ENCODE measurements around the gene MTX1. TPM values are rescaled to one million over a fixed set of nuclear protein-coding genes. Genes with fewer than 3 reads are reported as not detected.
A peak's percentile ranks its signal among the peaks of the same experiment; 100 is the strongest.

MTX1 gene
- total and polyA plus RNA-seq, 9 donors, result 15.6 to 35.4 (median 27.7) TPM

DNA sequence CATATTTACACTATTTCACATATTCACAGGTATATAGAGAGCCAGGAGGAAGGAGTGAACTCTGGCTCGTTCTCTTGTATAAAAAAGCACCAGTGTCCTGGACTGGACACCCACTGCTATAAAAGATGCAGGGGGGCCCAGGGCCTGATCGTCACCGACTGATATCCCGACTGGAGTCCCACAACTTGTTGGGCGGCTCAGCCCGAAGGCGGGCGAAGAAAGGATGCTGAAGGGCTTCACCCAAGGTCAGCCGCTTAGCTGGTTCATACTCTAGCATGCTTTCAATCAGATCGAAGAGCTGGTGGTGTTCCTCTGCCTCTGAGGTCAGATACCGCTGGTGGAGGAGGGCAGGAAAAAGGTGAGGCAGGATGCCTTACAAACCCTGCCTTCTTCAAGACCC, 54.6 kb downstream of the MTX1 start:
- Histone ChIP-seq H3K36me3 (no peaks in the 10 kb centered on the region), H3K4me3 (no peak overlapping the region), H3K4me1 (ENCODE audit: insufficient read depth) (peaks cover 6% of the 10 kb centered on the region), H3K27ac (peak overlapping the region in 1 of 2 donors; percentile 54), H3K27me3 (no peaks in the 10 kb centered on the region), H3K9me3 (no peaks in the 10 kb centered on the region)
- 76 to 81% (median 78%) methylated on average over 11 of the region's 11 CpGs for whole genome bisulfite sequencing, 3 donors
- no peak for DNase-seq
- intact Hi-C loops (cut with DNase I), result no loop called here
- no peak for TF ChIP-seq POLR2A (IDR thresholded peaks at IDR 0.05)
- no peak for TF ChIP-seq EP300 (IDR thresholded peaks at IDR 0.05)
- TF ChIP-seq, protein P1, sequence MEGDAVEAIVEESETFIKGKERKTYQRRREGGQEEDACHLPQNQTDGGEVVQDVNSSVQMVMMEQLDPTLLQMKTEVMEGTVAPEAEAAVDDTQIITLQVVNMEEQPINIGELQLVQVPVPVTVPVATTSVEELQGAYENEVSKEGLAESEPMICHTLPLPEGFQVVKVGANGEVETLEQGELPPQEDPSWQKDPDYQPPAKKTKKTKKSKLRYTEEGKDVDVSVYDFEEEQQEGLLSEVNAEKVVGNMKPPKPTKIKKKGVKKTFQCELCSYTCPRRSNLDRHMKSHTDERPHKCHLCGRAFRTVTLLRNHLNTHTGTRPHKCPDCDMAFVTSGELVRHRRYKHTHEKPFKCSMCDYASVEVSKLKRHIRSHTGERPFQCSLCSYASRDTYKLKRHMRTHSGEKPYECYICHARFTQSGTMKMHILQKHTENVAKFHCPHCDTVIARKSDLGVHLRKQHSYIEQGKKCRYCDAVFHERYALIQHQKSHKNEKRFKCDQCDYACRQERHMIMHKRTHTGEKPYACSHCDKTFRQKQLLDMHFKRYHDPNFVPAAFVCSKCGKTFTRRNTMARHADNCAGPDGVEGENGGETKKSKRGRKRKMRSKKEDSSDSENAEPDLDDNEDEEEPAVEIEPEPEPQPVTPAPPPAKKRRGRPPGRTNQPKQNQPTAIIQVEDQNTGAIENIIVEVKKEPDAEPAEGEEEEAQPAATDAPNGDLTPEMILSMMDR (IDR thresholded peaks at IDR 0.05), result no peak

MicroRNA genes within 50 kb of the gene (microRNA counts, 767-probe panel; counts per million panel counts)
- 530 counts per million, percentile 78 among the panel's probes with 10 or more counts for microRNA hsa-miR-92b-3p

Other genes starting within 250 kb of the MTX1 start
- gene PYGO2, start 246.9 kb upstream of the MTX1 start, total RNA-seq, result 10 to 100 TPM; 17.2 to 53.0 (median 42.5) TPM
- 10 to 100 TPM; 25.0 to 28.8 TPM for gene PYGO2, start 246.9 kb upstream of the MTX1 start, polyA plus RNA-seq
- gene SHC1, start 237.9 kb upstream of the MTX1 start, total RNA-seq, result 100 to 1,000 TPM in 1 of 7 donors, 10 to 100 TPM in 6; 36.8 to 183 (median 80.0) TPM
- gene SHC1, start 237.9 kb upstream of the MTX1 start, polyA plus RNA-seq, result 100 to 1,000 TPM in 1 of 2 donors, 10 to 100 TPM in 1; 56.8 to 161 TPM
- 10 to 100 TPM; 12.2 to 29.9 (median 24.8) TPM for gene CKS1B, start 234.0 kb upstream of the MTX1 start, total RNA-seq
- gene CKS1B, start 234.0 kb upstream of the MTX1 start, polyA plus RNA-seq, result 10 to 100 TPM; 41.7 to 55.8 TPM
- 10 to 100 TPM; 11.1 to 30.0 (median 19.9) TPM for gene FLAD1, start 225.4 kb upstream of the MTX1 start, total RNA-seq
- gene FLAD1, start 225.4 kb upstream of the MTX1 start, polyA plus RNA-seq, result 10 to 100 TPM; 14.2 to 16.4 TPM
- not detected for gene LENEP, start 215.1 kb upstream of the MTX1 start, total RNA-seq
- not detected for gene LENEP, start 215.1 kb upstream of the MTX1 start, polyA plus RNA-seq
- 10 to 100 TPM; 15.3 to 45.5 (median 33.1) TPM for gene ZBTB7B, start 205.9 kb upstream of the MTX1 start, total RNA-seq
- 10 to 100 TPM in 1 of 2 donors, 1 to 10 TPM in 1; 3.6 to 18.2 TPM for gene ZBTB7B, start 205.9 kb upstream of the MTX1 start, polyA plus RNA-seq
- gene DCST2, start 174.9 kb upstream of the MTX1 start, total RNA-seq, result 1 to 10 TPM in 4 of 7 donors, under 1 TPM in 2, not detected in 1; 0.45 to 1.4 (median 1.2) TPM
- 1 to 10 TPM in 1 of 2 donors, under 1 TPM in 1; 0.17 to 1.1 TPM for gene DCST2, start 174.9 kb upstream of the MTX1 start, polyA plus RNA-seq
- under 1 TPM in 4 of 7 donors, not detected in 3; 0.22 to 0.80 (median 0.51) TPM for gene DCST1, start 174.9 kb upstream of the MTX1 start, total RNA-seq
- under 1 TPM in 1 of 2 donors, not detected in 1; 0.06 TPM for gene DCST1, start 174.9 kb upstream of the MTX1 start, polyA plus RNA-seq
- 100 to 1,000 TPM in 1 of 7 donors, 10 to 100 TPM in 6; 34.8 to 149 (median 67.8) TPM for gene ADAM15, start 157.4 kb upstream of the MTX1 start, total RNA-seq
- 10 to 100 TPM; 17.0 to 61.7 TPM for gene ADAM15, start 157.4 kb upstream of the MTX1 start, polyA plus RNA-seq
- 10 to 100 TPM in 5 of 7 donors, 1 to 10 TPM in 2; 8.6 to 14.1 (median 12.2) TPM for gene EFNA4, start 145.0 kb upstream of the MTX1 start, total RNA-seq
- gene EFNA4, start 145.0 kb upstream of the MTX1 start, polyA plus RNA-seq, result 10 to 100 TPM in 1 of 2 donors, 1 to 10 TPM in 1; 7.3 to 10.6 TPM
- 1 to 10 TPM; 1.3 to 3.7 (median 2.4) TPM for gene EFNA3, start 129.9 kb upstream of the MTX1 start, total RNA-seq
- 1 to 10 TPM; 1.6 to 2.1 TPM for gene EFNA3, start 129.9 kb upstream of the MTX1 start, polyA plus RNA-seq
- gene EFNA1, start 80.8 kb upstream of the MTX1 start, total RNA-seq, result 10 to 100 TPM; 12.1 to 51.6 (median 16.6) TPM
- 10 to 100 TPM; 18.6 to 27.3 TPM for gene EFNA1, start 80.8 kb upstream of the MTX1 start, polyA plus RNA-seq
- 10 to 100 TPM; 10.8 to 31.4 (median 16.8) TPM for gene SLC50A1, start 72.8 kb upstream of the MTX1 start, total RNA-seq
- 10 to 100 TPM; 19.7 to 50.2 TPM for gene SLC50A1, start 72.8 kb upstream of the MTX1 start, polyA plus RNA-seq
- gene DPM3, start 68.2 kb upstream of the MTX1 start, total RNA-seq, result 100 to 1,000 TPM in 1 of 7 donors, 10 to 100 TPM in 6; 59.3 to 126 (median 85.5) TPM
- gene DPM3, start 68.2 kb upstream of the MTX1 start, polyA plus RNA-seq, result 100 to 1,000 TPM in 1 of 2 donors, under 1 TPM in 1; 0.70 to 168 TPM
- gene KRTCAP2, start 35.4 kb upstream of the MTX1 start, total RNA-seq, result 100 to 1,000 TPM in 6 of 7 donors, 10 to 100 TPM in 1; 96.5 to 209 (median 158) TPM
- gene KRTCAP2, start 35.4 kb upstream of the MTX1 start, polyA plus RNA-seq, result 100 to 1,000 TPM; 219 to 499 TPM
- under 1 TPM in 6 of 7 donors, not detected in 1; 0.12 to 0.87 (median 0.54) TPM for gene TRIM46, start 34.8 kb upstream of the MTX1 start, total RNA-seq
- under 1 TPM; 0.12 to 0.24 TPM for gene TRIM46, start 34.8 kb upstream of the MTX1 start, polyA plus RNA-seq
- 10 to 100 TPM; 19.9 to 50.2 (median 29.1) TPM for gene THBS3, start 798 bp upstream of the MTX1 start, total RNA-seq
- gene THBS3, start 798 bp upstream of the MTX1 start, polyA plus RNA-seq, result 10 to 100 TPM; 23.1 to 28.2 TPM
- 10 to 100 TPM; 10.8 to 22.4 (median 20.2) TPM for gene ENTREP3, start 46.8 kb downstream of the MTX1 start, total RNA-seq
- gene ENTREP3, start 46.8 kb downstream of the MTX1 start, polyA plus RNA-seq, result 10 to 100 TPM in 1 of 2 donors, 1 to 10 TPM in 1; 9.3 to 11.8 TPM
- 10 to 100 TPM; 27.1 to 63.0 (median 40.7) TPM for gene SCAMP3, start 53.7 kb downstream of the MTX1 start, total RNA-seq
- 10 to 100 TPM; 40.9 to 46.6 TPM for gene SCAMP3, start 53.7 kb downstream of the MTX1 start, polyA plus RNA-seq
- gene CLK2, start 64.8 kb downstream of the MTX1 start, total RNA-seq, result 10 to 100 TPM; 37.9 to 60.9 (median 50.1) TPM
- 10 to 100 TPM; 46.4 to 51.3 TPM for gene CLK2, start 64.8 kb downstream of the MTX1 start, polyA plus RNA-seq
- gene HCN3, start 68.8 kb downstream of the MTX1 start, total RNA-seq, result 1 to 10 TPM in 6 of 7 donors, under 1 TPM in 1; 0.69 to 7.1 (median 4.4) TPM
- gene HCN3, start 68.8 kb downstream of the MTX1 start, polyA plus RNA-seq, result 1 to 10 TPM; 2.5 to 2.9 TPM
- gene PKLR, start 92.7 kb downstream of the MTX1 start, total RNA-seq, result under 1 TPM in 1 of 7 donors, not detected in 6; 0.41 TPM
- gene PKLR, start 92.7 kb downstream of the MTX1 start, polyA plus RNA-seq, result not detected
- gene FDPS, start 100.2 kb downstream of the MTX1 start, total RNA-seq, result 100 to 1,000 TPM in 2 of 7 donors, 10 to 100 TPM in 5; 50.7 to 177 (median 74.9) TPM
- gene FDPS, start 100.2 kb downstream of the MTX1 start, polyA plus RNA-seq, result 100 to 1,000 TPM in 1 of 2 donors, 10 to 100 TPM in 1; 80.8 to 423 TPM
- 10 to 100 TPM; 13.5 to 55.6 (median 29.9) TPM for gene RUSC1, start 112.2 kb downstream of the MTX1 start, total RNA-seq
- gene RUSC1, start 112.2 kb downstream of the MTX1 start, polyA plus RNA-seq, result 10 to 100 TPM; 20.0 to 24.9 TPM

Data from ovary (tissue), 9 donors.